CD4-positive, alpha-beta T cell (primary cell): Measurements from ENCODE around the gene GMFB. TPM values are rescaled to one million over a fixed set of nuclear protein-coding genes. Genes with fewer than 3 reads are reported as not detected.

Source experiments
- ATAC-seq: fragments of 200-7000 bp; cut with Tn5 transposase; one replicate; pipeline ENCODE4 v1.10.0; 2022; ENCODE audit warnings: mild to moderate bottlenecking; ENCODE audit not compliant: poor library complexity
- CTCF ChIA-PET: fragments of 350-600 bp; sonication (Branson Sonifier 250); formaldehyde crosslinking; loops from one replicate; lab custom pipeline; 2021; ENCODE audit warnings: antibody characterized with exemption, inconsistent platforms; lab: Charles Lee
- POLR2A ChIA-PET: fragments of 350-600 bp; sonication (Branson Sonifier 250); formaldehyde crosslinking; loops from one replicate; lab custom pipeline; 2021; ENCODE audit warnings: antibody characterized with exemption, inconsistent platforms; lab: Charles Lee
- DNase-seq, 14 experiments: peaks; one replicate each; pipeline ENCODE4 v3.0.0-alpha.2; 2013 to 2020; ENCODE audit warnings: mixed read lengths in 2 of 14
- H3K27ac ChIP-seq, 2 donors: one replicate each; pipeline versions ENCODE4 v1.5.1 to v1.7.0; 2013; ENCODE audit warnings: low read length in 2 of 2, low read depth in 1 of 2, mild to moderate bottlenecking in 1 of 2
- H3K27me3 ChIP-seq, 2 experiments: 1 replicate in 1 of 2; 2 replicates in 1 of 2; pipeline versions ENCODE4 v1.6.1 to v1.7.0; 2013; ENCODE audit warnings: low read length in 2 of 2, control low read depth in 1 of 2, mild to moderate bottlenecking in 1 of 2, moderate library complexity in 1 of 2; ENCODE audit not compliant: insufficient read depth in 2 of 2, control insufficient read depth in 1 of 2
- H3K36me3 ChIP-seq: one replicate; pipeline ENCODE4 v1.6.1; 2013; ENCODE audit warnings: low read length, control low read depth; ENCODE audit not compliant: insufficient read depth
- H3K4me1 ChIP-seq: one replicate; pipeline ENCODE4 v1.6.1; 2013; ENCODE audit warnings: low read length, control low read depth; ENCODE audit not compliant: insufficient read depth
- H3K4me3 ChIP-seq: one replicate; pipeline ENCODE4 v1.5.1; 2013; ENCODE audit warnings: mild to moderate bottlenecking, low read length, moderate library complexity
- H3K9me3 ChIP-seq, 2 experiments: 1 replicate in 1 of 2; 2 replicates in 1 of 2; pipeline versions ENCODE4 v1.6.1 to v1.7.0; 2013; ENCODE audit warnings: low read length in 2 of 2, mild to moderate bottlenecking in 2 of 2, control low read depth in 1 of 2, moderate library complexity in 1 of 2; ENCODE audit not compliant: control insufficient read depth in 1 of 2, insufficient read depth in 1 of 2
- H3K27ac Mint-ChIP-seq: one replicate; pipeline ENCODE4 v1.8.0; 2020; ENCODE audit warnings: mixed read lengths
- H3K27me3 Mint-ChIP-seq: one replicate; pipeline ENCODE4 v1.8.0; 2021; ENCODE audit warnings: mixed read lengths
- H3K36me3 Mint-ChIP-seq: one replicate; pipeline ENCODE4 v1.8.0; 2021; ENCODE audit warnings: low read depth, mixed read lengths
- H3K4me1 Mint-ChIP-seq: one replicate; pipeline ENCODE4 v1.8.0; 2021; ENCODE audit warnings: low read depth, mixed read lengths
- H3K4me3 Mint-ChIP-seq: one replicate; pipeline ENCODE4 v1.8.0; 2020; ENCODE audit warnings: mild to moderate bottlenecking, mixed read lengths
- H3K9me3 Mint-ChIP-seq: one replicate; pipeline ENCODE4 v1.8.0; 2020; ENCODE audit warnings: mixed read lengths
- CTCF ChIP-seq: fragments of 200-600 bp; IDR thresholded peaks from one replicate; pipeline ENCODE4 v1.8.0; 2022; ENCODE audit warnings: antibody characterized with exemption, mild to moderate bottlenecking
- intact Hi-C, 2 experiments: fragments of 100-400 bp; cut with DNase I in 1 of 2; cut with micrococcal nuclease in 1 of 2; formaldehyde crosslinking; loops; one replicate each; pipeline versions ENCODE4 v1.15.1 to v1.9.0; 2023 to 2025; cut with DNase I, micrococcal nuclease
- total RNA-seq, 174 experiments: library from RNA in 2 of 174; stranded (reverse) in 2 of 174; gene quantifications; one replicate each; pipeline ENCODE4 v1.2.3 and lab custom pipeline; 2021 to 2026

Gene GMFB
- total RNA-seq, 2 experiments from 2014 or later = 39.5 to 43.5 TPM

GRCh38 chr14:54475911-54476310, 12.9 kb downstream of the GMFB start:
- Histone ChIP-seq H3K27me3 (no peaks in the 10 kb centered on the region), H3K27ac (no peak overlapping the region), H3K9me3 (no peaks in the 10 kb centered on the region), H3K4me3 (no peak overlapping the region), H3K4me1 (no peaks in the 10 kb centered on the region), H3K36me3 (peaks cover 44% of the 10 kb centered on the region)
- intact Hi-C loops = no loop called here
- no peaks in the 10 kb centered on the region for H3K4me1 Mint-ChIP-seq
- ChIA-PET POLR2A (no interaction called here), CTCF (no interaction called here)
- ATAC-seq (no peak), DNase-seq (no peak)
- no peak for TF ChIP-seq CTCF
- H3K36me3 Mint-ChIP-seq = peaks cover 87% of the 10 kb centered on the region
- peak overlapping the region; percentile 7 for H3K27ac Mint-ChIP-seq
- H3K27me3 Mint-ChIP-seq = no peaks in the 10 kb centered on the region
- H3K4me3 Mint-ChIP-seq = no peak overlapping the region
- no peaks in the 10 kb centered on the region for H3K9me3 Mint-ChIP-seq

DNA sequence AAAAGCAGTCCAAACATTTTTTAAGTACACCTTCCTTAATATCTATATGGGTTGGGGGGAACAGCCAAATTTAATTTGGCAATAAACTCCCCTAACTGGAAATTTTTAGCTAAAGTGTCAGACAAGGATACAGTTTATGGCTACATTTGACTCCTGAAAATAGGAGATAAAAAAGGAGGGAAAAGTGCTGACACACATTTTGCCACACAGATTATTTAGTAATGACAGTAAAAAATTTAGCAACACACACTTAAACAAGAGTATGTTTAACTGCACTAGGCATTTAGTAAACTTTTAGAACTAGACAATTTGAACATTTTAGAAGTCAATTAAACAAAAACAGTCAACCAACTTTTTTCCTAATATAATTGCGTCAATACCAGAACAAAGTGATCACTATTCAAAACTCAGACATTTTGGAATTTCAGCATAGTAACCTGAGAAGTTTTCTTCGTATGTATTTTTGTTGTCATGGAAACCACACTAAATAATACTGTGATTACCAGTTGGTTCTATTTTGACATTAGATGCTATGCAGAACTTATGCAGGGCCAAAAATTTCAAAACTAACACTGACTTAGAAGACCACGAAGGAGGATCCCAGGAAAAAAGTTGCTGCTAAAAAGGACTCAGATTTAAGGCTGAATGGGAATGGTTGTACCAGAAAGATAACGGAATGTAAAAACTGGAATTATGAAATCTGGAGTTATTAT, 13.4 kb downstream of the GMFB start:
- Histone ChIP-seq H3K9me3 (no peaks in the 10 kb centered on the region), H3K27ac (no peak overlapping the region), H3K4me1 (no peaks in the 10 kb centered on the region), H3K4me3 (no peak overlapping the region), H3K36me3 (peaks cover 40% of the 10 kb centered on the region), H3K27me3 (no peaks in the 10 kb centered on the region)
- intact Hi-C loops = no loop called here
- H3K27ac Mint-ChIP-seq = peak overlapping the region; percentile 7
- H3K4me3 Mint-ChIP-seq = no peak overlapping the region
- H3K36me3 Mint-ChIP-seq = peaks cover 89% of the 10 kb centered on the region
- no peak for ATAC-seq
- TF ChIP-seq CTCF = no peak
- H3K4me1 Mint-ChIP-seq = no peaks in the 10 kb centered on the region
- no peaks in the 10 kb centered on the region for H3K27me3 Mint-ChIP-seq
- H3K9me3 Mint-ChIP-seq = no peaks in the 10 kb centered on the region
- ChIA-PET CTCF (no interaction called here), POLR2A (no interaction called here)
- DNase-seq = no peak

DNA sequence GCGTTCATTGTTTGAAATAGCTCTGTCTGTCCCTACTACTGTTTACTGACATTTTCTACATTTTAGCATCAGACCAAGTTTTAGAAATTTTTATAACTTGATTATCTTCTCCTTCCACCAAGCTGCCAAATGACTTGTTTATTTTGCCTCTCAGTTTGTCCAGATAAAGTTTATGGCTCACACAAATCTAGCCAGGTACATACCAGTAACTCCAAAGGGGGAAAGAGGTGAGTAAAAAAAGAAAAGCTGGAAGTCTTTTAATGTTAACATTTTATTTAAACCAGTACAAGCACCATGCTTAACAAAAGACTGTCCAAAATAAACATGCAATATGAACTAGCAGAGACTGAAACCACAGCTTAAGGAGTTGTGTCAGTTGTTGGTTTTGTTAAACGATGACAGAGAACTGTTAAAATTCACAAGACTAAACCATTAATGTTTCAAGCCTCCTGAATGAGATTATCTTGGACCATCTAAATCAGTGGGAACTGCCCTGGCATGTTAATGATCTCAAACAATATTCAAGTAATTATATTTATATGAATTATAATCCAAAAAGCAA, 14.5 kb downstream of the GMFB start:
- no peak for TF ChIP-seq CTCF
- intact Hi-C loops = no loop called here
- Mint-ChIP-seq H3K4me3 (no peak overlapping the region), H3K36me3 (peaks cover 80% of the 10 kb centered on the region), H3K27me3 (no peaks in the 10 kb centered on the region), H3K4me1 (no peaks in the 10 kb centered on the region), H3K9me3 (no peaks in the 10 kb centered on the region), H3K27ac (no peak overlapping the region)
- Histone ChIP-seq H3K36me3 (peaks cover 30% of the 10 kb centered on the region), H3K4me1 (no peaks in the 10 kb centered on the region), H3K4me3 (no peak overlapping the region), H3K9me3 (no peaks in the 10 kb centered on the region), H3K27ac (no peak overlapping the region), H3K27me3 (no peaks in the 10 kb centered on the region)
- DNase-seq = no peak
- POLR2A ChIA-PET = no interaction called here
- ATAC-seq = no peak
- CTCF ChIA-PET = interaction anchor here (0.6 kb wide), 1 partner anchor 106 kb away, joined by 3 read pairs; no protein-coding TSS in a partner anchor
